HG02642 (cell line): ENCODE results near the gene ABCB11.
A peak's percentile ranks its signal among the peaks of the same experiment; 100 is the strongest.

Experiments used
- ATAC-seq: cut with Tn5 transposase; IDR thresholded peaks from one replicate; pipeline ENCODE4 v1.9.1; 2021; ENCODE audit warnings: mild to moderate bottlenecking; ENCODE audit not compliant: unreplicated experiment, poor library complexity

ABCB11 gene

GRCh38 chr2:168981651-168982050, 49.5 kb downstream of the ABCB11 start:
- no peak for ATAC-seq

GRCh38 chr2:168978461-168978861, 52.7 kb downstream of the ABCB11 start:
- ATAC-seq = no peak

- no peak for ATAC-seq
These were observed 53.5 kb downstream of the ABCB11 start for GRCh38 chr2:168977608-168978007.

GRCh38 chr2:168976034-168976654, 55.0 kb downstream of the ABCB11 start:
- no peak for ATAC-seq

GRCh38 chr2:168974428-168974827, 56.7 kb downstream of the ABCB11 start:
- no peak for ATAC-seq

GRCh38 chr2:168971261-168971660, 59.9 kb downstream of the ABCB11 start:
- no peak for ATAC-seq

- ATAC-seq = no peak
These were observed 60.4 kb downstream of the ABCB11 start for GRCh38 chr2:168970711-168971233.

- ATAC-seq = no peak
These were observed 61.3 kb downstream of the ABCB11 start for GRCh38 chr2:168969865-168970264.

GRCh38 chr2:168968342-168968741, 62.8 kb downstream of the ABCB11 start:
- no peak for ATAC-seq

- no peak for ATAC-seq
These were observed 66.8 kb downstream of the ABCB11 start for GRCh38 chr2:168964251-168964807.

- ATAC-seq = no peak
These were observed 68.5 kb downstream of the ABCB11 start for GRCh38 chr2:168962636-168963035.

- ATAC-seq = peak; percentile 95
These were observed 69.5 kb downstream of the ABCB11 start for GRCh38 chr2:168961450-168962229.

- no peak for ATAC-seq
These were observed 74.7 kb downstream of the ABCB11 start for GRCh38 chr2:168956392-168956791.

GRCh38 chr2:168955321-168955720, 75.8 kb downstream of the ABCB11 start:
- no peak for ATAC-seq

- ATAC-seq = no peak
These were observed 76.9 kb downstream of the ABCB11 start for GRCh38 chr2:168954256-168954655.

GRCh38 chr2:168952424-168952823, 78.7 kb downstream of the ABCB11 start:
- ATAC-seq = no peak

GRCh38 chr2:168951871-168952270, 79.3 kb downstream of the ABCB11 start:
- no peak for ATAC-seq

GRCh38 chr2:168949324-168949723, 81.8 kb downstream of the ABCB11 start:
- no peak for ATAC-seq

- peak; percentile 57 for ATAC-seq
These were observed 82.4 kb downstream of the ABCB11 start for GRCh38 chr2:168948621-168949212.

- no peak for ATAC-seq
These were observed 85.6 kb downstream of the ABCB11 start for GRCh38 chr2:168945508-168945907.

GRCh38 chr2:168944065-168944464, 87.1 kb downstream of the ABCB11 start:
- ATAC-seq = no peak
